Activated CD4-positive, alpha-beta T cell treated with anti-CD3 and anti-CD28 coated beads for 4 hours (primary cell): ENCODE results near the gene GBF1.
"Not testable (repeated sequence)": the region's sequence is repeated elsewhere in the genome, so short reads cannot be mapped to it uniquely, and the experiment has no call there.

Experiments
- DNase-seq, 2 donors: peaks; one replicate each; pipeline ENCODE4 v3.0.0-alpha.2; 2020

The GBF1 gene

DNA sequence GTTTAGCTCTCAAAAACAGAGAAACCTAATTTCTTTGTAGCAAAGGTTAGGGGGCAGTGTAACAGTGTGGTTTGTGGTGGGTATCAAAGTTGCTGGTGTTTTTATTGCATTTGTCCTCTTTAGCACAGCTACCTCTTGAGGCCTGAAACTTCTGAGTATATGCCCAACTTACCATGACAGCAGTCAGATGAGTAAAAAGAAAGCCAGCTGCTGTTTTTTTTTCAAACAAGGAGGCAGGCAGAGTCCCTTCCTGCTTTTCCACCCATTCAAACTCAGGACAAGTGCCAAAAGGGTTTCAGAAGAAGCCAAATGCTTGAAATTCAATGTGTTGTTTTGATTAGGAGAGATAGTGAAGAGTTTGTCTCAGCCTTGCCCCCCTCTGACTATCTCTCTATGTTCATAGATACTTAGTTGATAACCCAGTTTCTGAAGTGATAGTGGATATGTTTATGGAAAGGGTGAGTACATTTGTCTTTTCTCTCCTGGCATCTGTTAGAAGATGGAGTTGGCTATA, 23.1 kb downstream of the GBF1 start:
- DNase-seq = no peak

DNA sequence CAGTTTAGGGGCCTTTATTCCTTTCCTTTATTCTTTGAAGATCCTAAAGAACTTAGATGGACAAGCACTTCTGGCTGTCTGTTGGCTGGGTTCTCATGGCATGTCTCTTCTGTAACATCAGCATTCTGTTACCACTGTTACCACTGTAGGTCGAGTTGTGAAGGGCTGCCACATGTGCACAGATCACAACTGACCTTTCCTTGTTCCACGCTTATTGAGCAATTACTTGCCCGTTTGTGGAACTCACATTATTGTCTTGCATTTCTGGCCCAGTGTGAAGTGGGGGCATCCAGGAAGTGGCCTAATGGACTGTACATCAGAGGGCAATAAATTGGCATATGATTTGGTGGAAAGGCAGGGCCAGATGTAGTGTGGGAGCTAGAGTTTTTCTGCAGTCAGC, 23.7 kb downstream of the GBF1 start:
- no peak for DNase-seq

DNA sequence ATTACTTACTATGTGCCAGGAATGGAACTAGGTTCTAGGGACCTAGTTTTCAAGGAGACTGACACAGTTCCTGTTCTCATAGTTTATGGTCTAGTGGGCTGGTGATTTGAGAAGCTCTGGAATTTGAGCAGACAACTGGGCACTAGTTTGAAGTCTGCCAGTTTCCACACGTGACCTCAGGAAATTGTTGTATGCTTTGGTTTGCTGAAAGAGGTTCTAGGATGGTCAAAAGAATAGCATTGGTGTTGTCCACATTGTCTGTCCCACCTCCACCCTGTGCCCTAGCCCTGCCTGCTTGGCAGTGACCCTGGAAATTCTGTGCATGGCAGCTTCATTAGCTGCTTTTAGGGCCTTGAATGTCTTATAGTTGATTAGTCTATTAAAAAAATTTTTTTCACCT, 28.7 kb downstream of the GBF1 start:
- no peak for DNase-seq

DNA sequence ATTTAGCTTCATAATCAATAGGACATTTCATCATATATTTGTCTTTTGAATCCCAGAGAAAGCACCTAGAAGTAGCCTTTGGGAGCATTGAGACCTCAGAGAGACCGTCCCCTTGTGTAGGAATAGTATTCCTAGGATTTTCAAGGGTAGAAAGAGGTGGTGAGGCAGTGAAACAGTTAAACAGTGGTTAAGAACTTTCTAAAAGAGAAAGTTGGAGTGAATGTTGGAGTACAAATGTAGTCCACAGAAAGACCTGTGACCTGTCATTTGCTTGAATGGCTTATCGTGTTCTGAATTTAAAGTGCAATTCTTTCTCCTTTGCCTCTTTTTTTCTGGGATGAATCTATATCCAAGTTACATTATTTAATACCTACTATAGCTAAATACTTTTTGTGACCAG, 30.0 kb downstream of the GBF1 start:
- DNase-seq = no peak

DNA sequence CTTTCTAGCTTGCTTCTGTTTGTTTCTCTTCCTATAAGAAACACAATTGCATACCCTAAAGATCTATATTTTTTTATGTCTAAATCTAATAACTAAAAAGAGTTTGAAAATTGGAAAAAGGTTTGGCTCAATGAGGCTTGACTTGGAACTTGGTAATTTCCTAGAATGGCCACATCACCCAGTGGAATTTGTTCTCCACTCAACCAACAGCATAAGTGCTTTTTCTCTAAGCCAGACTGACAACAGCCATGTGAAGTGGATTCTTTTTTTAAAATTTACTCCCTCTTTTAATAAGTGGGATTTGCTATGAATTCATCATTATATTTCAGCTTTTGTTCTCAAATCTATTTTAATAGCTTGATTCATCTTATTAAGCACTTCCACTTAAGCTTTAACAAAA, 33.8 kb downstream of the GBF1 start:
- no peak for DNase-seq

DNA sequence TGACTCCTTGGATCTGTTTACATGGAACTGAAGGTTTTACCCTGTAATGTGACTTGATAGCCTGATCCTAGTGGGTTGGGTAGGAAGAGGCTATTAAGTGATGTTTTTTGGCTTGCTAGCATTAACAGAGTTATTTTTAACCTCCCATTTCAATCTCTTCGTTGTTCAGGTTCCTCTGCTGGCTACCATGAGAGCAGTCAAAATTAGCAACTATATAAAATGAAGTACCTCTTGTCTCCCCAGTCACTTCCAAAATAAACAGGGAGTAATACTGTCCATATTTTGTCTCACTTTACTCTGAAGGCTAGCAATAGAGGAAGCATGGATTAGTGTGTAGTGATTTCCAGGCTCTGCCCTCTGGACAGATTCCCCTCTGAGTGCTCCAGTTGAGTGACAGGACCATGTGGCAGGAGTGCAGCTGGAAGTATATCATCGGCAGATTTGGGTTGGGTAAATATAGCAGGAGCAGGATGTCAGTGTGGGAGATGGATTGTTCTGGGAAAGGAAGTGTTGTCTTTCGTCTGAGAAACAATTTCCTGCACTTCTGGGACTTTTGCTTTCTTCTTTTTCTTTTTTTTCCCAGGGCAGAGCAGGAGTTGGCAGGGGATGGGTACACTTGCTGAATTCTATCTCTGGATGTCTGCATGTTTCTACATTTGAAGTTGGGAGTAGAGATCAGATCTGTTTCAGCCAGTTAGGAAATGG, 35.2 kb downstream of the GBF1 start:
- no peak for DNase-seq

DNA sequence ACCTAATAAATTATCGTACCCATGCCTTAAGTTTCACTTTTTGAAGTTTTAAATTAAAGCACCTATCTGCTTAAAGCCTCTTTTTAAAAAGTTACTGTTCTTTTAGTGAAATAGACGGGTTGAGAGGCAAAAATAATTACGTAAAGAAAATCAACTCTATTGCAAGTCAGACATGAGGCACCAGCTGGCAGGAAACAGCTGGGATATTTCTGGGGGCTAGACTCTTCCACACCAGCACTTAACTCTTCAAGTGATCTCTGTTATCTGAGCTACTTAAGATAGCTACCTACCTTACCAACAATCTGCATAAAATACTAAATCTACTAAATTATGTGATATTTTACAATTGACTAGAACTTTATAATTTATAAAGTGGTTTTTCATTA, 35.8 kb downstream of the GBF1 start:
- DNase-seq = no peak

DNA sequence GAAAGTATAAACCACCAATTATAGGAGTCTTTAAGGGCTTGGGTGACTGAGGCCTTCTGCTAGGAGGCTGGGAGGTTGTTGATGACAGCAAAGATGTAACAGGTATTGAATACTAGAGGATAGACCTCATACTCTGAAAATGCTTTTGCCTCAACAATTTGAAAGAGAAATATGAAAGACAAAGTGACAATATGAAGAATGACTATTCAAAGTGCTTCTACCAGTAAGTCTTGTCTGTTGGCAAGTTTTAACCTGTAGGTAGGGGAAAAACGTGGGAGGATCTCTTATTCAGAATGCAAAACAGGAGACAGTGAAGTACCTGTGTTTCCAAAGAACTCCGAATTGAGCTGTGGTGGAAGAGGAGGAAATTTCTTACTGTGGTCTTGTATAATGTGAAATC, 38.2 kb downstream of the GBF1 start:
- DNase-seq = no peak

DNA sequence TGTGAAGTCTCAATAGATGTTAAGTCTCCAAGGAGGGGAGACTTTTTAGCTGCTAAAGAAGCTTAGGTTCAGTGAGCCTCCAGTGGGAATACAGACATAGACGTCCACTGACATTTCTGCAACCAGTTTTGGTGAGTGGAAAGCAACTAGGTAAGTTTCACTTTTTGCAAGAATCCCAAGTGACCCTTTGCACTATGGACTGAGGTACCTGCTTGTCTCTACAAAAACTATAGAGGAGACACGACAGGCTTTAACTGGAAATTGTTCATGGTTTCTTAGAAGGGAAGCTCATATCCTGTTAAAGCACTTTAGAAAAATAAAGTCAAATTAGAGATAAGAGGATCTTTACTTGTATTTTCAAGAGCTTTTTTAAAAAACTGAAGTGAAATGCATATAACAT, 38.6 kb downstream of the GBF1 start:
- no peak for DNase-seq

DNA sequence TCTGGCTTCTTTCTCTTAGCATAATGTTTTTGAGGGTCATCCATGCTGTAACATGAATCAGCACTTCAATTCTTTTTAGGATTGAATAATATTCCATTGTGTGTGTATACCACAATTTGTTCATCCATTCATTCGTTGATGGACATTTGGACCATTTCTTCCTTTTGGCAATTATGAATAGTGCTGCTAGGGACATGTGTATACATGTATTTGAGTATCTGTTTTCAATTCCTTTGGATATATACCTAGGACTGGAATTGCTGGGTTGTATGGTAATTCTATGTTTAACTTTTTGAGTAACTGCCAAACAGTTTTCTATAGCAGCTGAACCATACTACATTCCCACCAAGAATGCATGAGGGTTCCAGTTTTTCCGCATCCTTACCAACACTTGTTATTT, 39.2 kb downstream of the GBF1 start:
- no peak for DNase-seq

DNA sequence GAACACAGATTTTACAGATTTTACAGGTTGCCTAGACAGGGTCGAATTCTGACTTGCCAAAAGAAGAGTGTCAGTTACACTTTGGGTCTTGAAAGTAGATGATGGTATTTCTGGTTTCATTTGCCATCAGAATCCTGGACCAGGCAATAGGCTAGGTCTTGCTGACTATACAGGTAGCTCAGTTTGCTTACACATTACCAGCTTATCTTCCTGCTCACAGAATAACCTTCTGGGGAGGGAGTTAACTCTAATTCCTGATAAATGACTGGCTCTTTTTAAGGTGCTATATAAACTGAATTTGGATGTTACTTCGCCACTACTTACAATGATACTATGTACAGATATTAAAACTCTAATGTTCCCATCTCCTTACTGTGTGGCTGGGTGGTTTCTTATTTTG, 39.8 kb downstream of the GBF1 start:
- no peak for DNase-seq

DNA sequence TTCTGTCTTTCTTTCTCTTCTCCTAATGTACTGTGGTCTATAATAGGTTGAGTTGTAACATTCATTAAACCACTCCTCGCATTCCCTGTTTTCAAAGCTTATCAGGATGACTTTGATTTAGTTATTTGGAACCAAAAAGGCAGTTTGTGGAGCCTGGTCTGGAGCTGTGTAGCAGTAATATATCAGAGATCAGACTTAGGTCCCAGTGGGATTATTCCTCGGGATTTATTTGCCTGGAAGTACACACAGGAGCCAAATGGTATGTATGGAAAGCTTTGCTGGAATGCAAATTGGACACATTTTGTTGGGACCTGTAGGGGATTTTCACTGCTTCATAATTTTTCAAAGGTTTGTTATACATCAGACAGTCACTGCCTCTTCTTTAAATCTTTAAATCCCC, 40.9 kb downstream of the GBF1 start:
- no peak for DNase-seq

DNA sequence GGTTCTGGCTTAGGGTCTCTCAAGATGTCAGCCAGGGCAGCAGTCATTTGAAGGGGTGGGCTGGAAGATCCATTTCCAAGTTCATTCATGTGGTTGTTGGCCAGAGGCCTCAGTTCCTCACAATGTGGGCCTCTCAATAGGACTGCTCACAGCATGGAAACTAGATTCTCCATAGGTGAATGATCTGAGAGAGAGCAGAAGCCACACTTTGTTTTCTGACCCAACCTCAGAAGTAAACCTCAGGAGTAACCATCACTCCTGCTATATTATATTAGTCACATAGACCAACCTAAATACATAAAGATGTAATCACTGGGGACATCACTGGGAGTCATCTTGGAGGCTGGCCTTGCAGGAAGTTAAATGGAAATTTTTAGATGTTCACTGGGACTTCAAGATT, 42.2 kb downstream of the GBF1 start:
- no peak for DNase-seq

DNA sequence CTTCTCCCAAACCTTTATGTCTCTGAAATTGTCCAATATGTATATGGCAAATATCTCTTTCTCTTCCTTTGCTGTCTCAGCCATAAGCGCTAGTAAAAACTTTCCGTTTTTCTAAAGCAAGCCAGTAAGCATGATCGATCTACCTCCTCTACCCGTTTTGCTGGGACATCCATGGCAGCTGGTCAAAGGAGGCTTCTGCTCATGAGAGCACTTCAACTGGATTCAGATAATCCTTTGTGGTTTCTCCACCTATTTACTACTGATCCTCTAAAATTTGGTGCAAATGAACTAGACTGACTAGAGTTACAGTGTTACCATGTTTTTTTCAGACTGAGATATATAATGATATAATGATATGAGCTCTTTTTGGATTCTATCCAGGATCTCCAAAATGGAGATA, 42.7 kb downstream of the GBF1 start:
- no peak for DNase-seq

DNA sequence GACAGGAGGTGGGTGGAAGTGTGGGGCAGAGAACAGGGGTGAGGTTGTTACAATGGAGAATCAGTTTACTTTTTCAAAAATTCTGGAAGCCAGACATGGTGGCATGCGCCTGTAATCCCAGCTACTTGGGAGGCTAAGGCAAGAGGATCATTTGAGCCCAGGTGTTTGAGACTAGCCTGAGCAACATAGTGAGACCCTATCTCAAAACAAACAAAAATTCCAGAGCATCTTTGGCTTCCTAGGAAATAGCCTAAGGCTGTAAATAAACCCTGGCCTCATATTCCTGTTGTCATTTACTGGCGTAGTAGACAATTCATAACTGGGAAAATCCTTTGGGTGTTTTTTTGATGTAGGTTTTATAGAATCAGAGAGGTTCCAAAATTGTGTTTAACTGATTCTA, 44.0 kb downstream of the GBF1 start:
- DNase-seq = no peak

DNA sequence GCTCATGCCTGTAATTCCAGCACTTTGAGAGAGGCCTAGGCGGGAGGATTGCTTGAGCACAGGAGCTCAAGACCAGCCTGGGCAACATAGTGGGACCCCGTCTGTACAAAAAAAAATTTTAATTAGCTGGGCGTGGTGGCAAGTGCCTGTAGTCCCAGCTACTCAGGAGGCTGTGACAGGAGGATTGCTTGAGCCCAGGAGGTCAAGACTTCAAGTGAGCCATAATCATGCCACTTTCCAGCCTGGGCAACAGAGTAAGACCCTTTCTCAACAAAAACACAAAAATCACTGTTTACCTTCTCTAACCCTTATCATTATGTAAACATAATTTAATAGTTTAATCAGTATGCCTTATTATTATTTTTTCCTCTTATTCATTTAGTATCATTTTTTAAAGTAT, 44.5 kb downstream of the GBF1 start:
- no peak for DNase-seq

DNA sequence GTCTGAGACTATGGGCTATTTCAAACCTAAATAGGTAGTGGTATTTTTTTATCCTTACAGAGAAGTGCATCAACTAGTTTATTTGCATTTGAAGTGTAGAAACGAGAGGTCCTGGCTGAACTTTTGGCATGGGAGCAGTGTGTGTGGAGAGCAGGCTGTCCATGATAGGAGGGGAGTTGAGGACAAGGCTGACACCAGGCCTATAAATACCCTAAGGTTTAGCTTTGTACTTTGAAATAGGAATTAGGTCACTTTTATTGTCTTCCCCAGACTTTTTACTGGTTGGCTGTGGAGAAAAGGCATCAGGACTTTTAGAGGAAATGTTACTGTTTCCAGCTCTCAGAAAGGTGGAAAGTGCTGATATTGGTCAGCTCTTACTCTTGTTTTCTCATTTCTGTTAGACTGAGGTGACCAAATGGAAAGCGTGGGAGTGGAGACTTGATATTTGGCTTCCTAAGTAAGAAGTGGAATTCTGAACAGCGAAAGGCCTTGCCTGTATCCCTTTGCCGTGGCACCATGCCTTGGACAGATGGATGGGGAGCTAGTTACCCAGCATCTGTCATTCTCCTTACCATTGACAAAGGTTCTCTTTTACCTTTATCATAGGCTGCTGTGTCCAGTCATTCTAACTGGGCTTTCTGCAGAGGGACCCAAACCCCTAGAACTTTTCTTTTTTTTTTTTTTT, 46.0 kb downstream of the GBF1 start:
- DNase-seq = no peak

DNA sequence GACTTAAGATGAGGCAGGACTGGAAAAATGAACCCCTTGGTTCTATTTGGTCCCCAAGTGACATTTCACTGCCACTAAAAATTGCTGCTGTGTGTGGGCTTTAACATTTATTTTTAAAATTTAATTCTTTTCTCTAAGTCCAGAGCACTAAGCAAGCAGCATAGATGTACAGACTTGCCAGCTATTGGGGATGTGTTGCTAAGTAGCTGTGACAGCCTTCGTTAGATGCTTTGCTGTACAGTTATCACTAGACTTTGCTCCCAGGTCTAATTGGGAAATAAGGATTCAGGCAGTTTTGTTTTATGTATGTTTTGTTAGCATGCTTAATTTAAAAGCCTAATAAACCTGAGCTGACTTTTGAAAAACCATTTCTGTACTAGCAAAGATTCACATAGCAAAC, 51.8 kb downstream of the GBF1 start:
- DNase-seq = no peak

DNA sequence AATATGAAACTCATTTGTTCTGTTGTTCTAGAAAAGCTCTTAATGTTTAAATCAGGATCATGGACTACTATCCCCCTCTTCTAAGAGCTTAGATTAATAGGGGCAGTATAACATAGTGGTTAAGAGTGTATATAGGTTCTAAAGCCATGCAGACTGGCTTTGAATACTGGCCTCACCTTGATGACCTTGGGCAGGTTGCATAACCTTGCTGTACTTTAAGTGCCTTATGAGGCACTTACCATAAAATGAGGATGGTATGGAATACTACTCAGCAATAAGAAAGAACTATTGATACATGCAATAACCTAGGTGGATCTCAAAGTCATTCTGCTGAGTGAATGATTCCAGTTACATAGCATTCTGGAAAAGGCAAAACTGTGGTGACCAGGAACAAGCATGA, 53.6 kb downstream of the GBF1 start:
- no peak for DNase-seq

DNA sequence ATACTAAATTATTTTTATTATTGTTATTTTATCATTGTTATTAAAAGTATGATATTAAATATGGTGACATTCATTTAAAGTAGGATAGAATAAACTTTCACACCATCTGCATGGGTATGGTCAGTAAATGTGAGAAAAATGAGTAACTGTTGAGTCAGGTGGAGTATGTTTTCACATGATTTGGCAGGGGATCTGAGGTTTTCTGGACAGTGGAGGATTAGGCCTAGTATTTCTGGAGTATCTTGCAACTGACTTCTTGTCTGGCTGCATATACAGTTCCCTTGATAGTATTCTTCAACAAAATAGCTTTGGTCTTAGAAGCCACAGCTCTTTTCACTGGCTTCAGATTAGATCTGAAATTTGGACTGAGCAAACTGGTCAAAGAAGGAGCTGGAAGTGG, 54.5 kb downstream of the GBF1 start:
- no peak for DNase-seq

DNA sequence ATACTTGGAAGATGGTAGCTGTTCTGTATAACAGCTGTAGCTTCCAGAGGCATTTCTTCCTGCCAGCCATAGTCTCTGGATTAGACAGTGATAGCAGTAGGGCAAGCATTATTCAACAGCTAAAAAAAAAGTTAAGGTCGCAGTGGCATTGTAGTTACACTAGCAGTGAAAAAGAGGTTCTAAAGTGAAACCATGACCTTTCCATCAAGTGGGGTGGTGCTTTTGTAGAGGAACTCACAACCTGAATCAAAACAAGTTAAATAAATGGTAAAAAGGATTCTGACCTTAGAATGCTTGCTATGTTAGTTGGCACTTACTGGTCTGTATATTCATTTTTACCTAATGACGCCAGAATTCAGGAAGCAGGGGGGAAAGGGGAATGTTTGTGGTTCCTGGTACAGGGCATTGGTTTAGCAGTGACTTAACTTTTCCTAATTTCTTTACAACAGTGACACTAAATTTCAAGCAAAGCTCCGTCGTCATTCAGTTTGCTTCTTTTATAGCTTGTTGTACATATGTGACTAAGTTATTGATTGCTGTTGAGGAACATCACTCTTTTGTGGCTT, 55.0 kb downstream of the GBF1 start:
- DNase-seq = no peak

DNA sequence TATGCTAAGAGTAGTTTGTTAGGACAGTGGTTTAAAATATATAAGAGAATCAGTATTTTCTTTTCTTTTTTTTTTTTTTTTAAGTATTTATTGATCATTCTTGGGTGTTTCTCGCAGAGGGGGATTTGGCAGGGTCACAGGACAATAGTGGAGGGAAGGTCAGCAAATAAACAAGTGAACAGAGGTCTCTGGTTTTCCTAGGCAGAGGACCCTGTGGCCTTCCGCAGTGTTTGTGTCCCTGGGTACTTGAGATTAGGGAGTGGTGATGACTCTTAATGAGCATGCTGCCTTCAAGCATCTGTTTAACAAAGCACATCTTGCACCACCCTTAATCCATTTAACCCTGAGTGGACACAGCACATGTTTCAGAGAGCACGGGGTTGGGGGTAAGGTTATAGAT, 55.6 kb downstream of the GBF1 start:
- DNase-seq = not testable (repeated sequence)

DNA sequence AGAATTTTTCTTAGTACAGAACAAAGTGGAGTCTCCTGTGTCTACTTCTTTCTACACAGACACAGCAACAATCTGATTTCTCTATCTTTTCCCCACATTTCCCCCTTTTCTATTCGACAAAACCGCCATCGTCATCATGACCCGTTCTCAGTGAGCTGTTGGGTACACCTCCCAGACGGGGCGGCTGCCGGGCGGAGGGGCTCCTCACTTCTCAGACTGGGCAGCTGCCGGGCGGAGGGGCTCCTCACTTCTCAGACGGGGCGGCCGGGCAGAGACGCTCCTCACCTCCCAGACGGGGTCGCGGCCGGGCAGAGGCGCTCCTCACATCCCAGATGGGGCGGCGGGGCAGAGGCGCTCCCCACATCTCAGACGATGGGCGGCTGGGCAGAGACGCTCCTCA, 56.0 kb downstream of the GBF1 start:
- DNase-seq = not testable (repeated sequence)

DNA sequence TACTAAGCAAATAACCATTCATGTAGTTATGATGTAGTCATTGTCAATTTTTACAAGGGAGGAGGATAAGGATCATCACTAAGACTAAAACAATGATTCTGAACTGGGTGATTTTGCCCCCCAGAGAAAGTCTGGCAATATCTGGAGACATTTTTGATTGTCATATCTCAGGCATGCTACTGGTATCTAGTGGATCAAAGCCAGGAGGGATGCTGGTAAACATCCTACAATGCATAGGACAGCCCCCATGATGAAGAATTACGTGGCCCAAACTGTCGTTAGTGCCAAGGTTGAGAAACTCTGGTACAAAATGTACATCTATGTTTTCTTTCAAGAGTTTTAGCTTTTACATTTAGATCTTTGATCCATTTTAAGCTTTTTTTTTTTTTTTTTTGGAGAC, 57.3 kb downstream of the GBF1 start:
- DNase-seq = no peak

DNA sequence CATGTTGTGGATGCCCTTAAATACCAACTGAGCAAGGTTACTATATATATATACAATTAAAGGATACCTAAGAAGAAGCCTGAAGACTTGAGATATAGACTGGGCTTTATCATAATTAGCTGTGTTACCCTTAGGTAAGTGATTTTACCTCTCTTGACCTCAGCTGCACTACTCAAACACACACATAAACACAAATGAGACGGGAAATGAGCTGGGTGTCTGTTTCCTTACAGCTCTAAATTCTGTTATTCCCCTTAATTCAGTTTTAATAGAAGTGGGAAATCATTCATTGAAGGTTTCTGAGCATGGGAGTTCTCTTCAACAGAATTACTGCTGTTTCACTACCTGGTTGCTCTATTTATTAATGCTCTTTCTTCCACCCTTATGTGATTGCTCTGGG, 60.7 kb downstream of the GBF1 start:
- no peak for DNase-seq
